Right lobe of liver (tissue), 4 donors: ENCODE results near the gene TREML1.

Experiments used
- CTCF ChIP-seq, 4 donors: fragments of 200-600 bp in 3 of 4; fragments of 450-650 bp in 1 of 4; IDR thresholded peaks; one replicate each; pipeline versions ENCODE4 v1.5.1 to v1.8.0; 2016 to 2022; ENCODE audit warnings: antibody characterized with exemption in 4 of 4, mild to moderate bottlenecking in 2 of 4
- POLR2A ChIP-seq: fragments of 450-650 bp; IDR thresholded peaks from one replicate; pipeline ENCODE4 v1.6.1; 2017; ENCODE audit warnings: antibody characterized with exemption, mild to moderate bottlenecking
- donor health status: DM: no; HTN: no; CAD: no.
- donor health status: DM: no; HTN: no; CAD: no.
- donor health status: DM: no; HTN: yes; CAD: no.

- no peak for TF ChIP-seq CTCF (IDR thresholded peaks at IDR 0.05)
- TF ChIP-seq POLR2A = no peak
Observed at GRCh38 chr6:41184761-41185160, 30.6 kb upstream of the TREML1 start.
